Measurements from ENCODE around the gene KIRREL1.

Gene KIRREL1

GRCh38 chr1:158103861-158104522, 110.5 kb downstream of the KIRREL1 start:
- Histone ChIP-seq H3K27me3 (replicated peaks in 2 of 5; ENCODE audit: control insufficient read depth in 4 of 5, insufficient read depth in 5 of 5, low read length in 4 of 5) (peaks cover 0 to 8% (median 3%) of the 10 kb centered on the region in 5 experiments), H3K36me3 (ENCODE audit: control insufficient read depth in 4 of 4, insufficient read depth in 4 of 4, low read length in 3 of 4) (no peaks in the 10 kb centered on the region), H3K9me3 (ENCODE audit: control extremely low read depth in 1 of 5, control insufficient read depth in 4 of 5, insufficient read depth in 2 of 5, low read depth in 1 of 5, low read length in 4 of 5) (peaks cover 0 to 4% (median 0%) of the 10 kb centered on the region in 5 experiments), H3K4me1 (ENCODE audit: control extremely low read depth in 1 of 4, control insufficient read depth in 4 of 4, insufficient read depth in 4 of 4, low read length in 3 of 4) (no peaks in the 10 kb centered on the region), H3K4me3 (ENCODE audit: control insufficient read depth in 1 of 7, extremely low read depth in 1 of 7, insufficient read depth in 4 of 7, low read depth in 2 of 7, low read length in 6 of 7) (no peak overlapping the region), H3K27ac (ENCODE audit: insufficient read depth in 1 of 2, low read depth in 1 of 2, low read length in 2 of 2, poor library complexity in 1 of 2, severe bottlenecking in 2 of 2) (no peak overlapping the region)
- POLR2A ChIA-PET, result interaction anchor here (1.0 kb wide), 1 partner anchor 10 kb away, joined by 3 read pairs; no protein-coding TSS in a partner anchor
- no peak for DNase-seq
- CTCF ChIA-PET, result interaction anchor here (0.6 to 2.8 kb wide), 7 partner anchors 8 to 553 kb away, joined by 3 to 16 read pairs (median 4); no protein-coding TSS in a partner anchor
- whole genome bisulfite sequencing (ENCODE audit: insufficient coverage), result 81% methylated on average over 2 of the region's 5 CpGs

- no peak overlapping the region for H3K4me3 ChIP-seq (ENCODE audit: control insufficient read depth in 1 of 7, extremely low read depth in 1 of 7, insufficient read depth in 4 of 7, low read depth in 2 of 7, low read length in 6 of 7)
- ChIA-PET POLR2A (no interaction called here), CTCF (interaction anchor here (1.0 to 2.8 kb wide), 5 partner anchors 9 to 141 kb away, joined by 4 to 16 read pairs (median 5); no protein-coding TSS in a partner anchor)
- WGBS (ENCODE audit: insufficient coverage), result 84% methylated on average over 2 of the region's 2 CpGs
- H3K27ac ChIP-seq (ENCODE audit: insufficient read depth in 1 of 2, low read depth in 1 of 2, low read length in 2 of 2, poor library complexity in 1 of 2, severe bottlenecking in 2 of 2), result no peak overlapping the region
- no peaks in the 10 kb centered on the region for H3K36me3 ChIP-seq (ENCODE audit: control insufficient read depth in 4 of 4, insufficient read depth in 4 of 4, low read length in 3 of 4)
- H3K27me3 ChIP-seq (replicated peaks in 2 of 5; ENCODE audit: control insufficient read depth in 4 of 5, insufficient read depth in 5 of 5, low read length in 4 of 5), result peaks cover 0 to 8% (median 3%) of the 10 kb centered on the region in 5 experiments
- no peak for DNase-seq
- peaks cover 0 to 10% (median 0%) of the 10 kb centered on the region in 5 experiments for H3K9me3 ChIP-seq (ENCODE audit: control extremely low read depth in 1 of 5, control insufficient read depth in 4 of 5, insufficient read depth in 2 of 5, low read depth in 1 of 5, low read length in 4 of 5)
- no peaks in the 10 kb centered on the region for H3K4me1 ChIP-seq (ENCODE audit: control extremely low read depth in 1 of 4, control insufficient read depth in 4 of 4, insufficient read depth in 4 of 4, low read length in 3 of 4)
Measured at GRCh38 chr1:158104891-158105290, 111.4 kb downstream of the KIRREL1 start.

GRCh38 chr1:158105352-158106095, 112.1 kb downstream of the KIRREL1 start:
- CTCF ChIA-PET, result interaction anchor here (1.0 to 10.2 kb wide), 5 partner anchors 8 to 113 kb away, joined by 4 to 79 read pairs (median 6); no protein-coding TSS in a partner anchor
- H3K4me3 ChIP-seq (ENCODE audit: control insufficient read depth in 1 of 7, extremely low read depth in 1 of 7, insufficient read depth in 4 of 7, low read depth in 2 of 7, low read length in 6 of 7), result no peak overlapping the region
- no peaks in the 10 kb centered on the region for H3K36me3 ChIP-seq (ENCODE audit: control insufficient read depth in 4 of 4, insufficient read depth in 4 of 4, low read length in 3 of 4)
- WGBS (ENCODE audit: insufficient coverage), result 95% methylated on average over 6 of the region's 9 CpGs
- DNase-seq, result no peak
- POLR2A ChIA-PET, result no interaction called here
- H3K27me3 ChIP-seq (replicated peaks in 2 of 5; ENCODE audit: control insufficient read depth in 4 of 5, insufficient read depth in 5 of 5, low read length in 4 of 5), result peaks cover 0 to 8% (median 3%) of the 10 kb centered on the region in 5 experiments
- H3K4me1 ChIP-seq (ENCODE audit: control extremely low read depth in 1 of 4, control insufficient read depth in 4 of 4, insufficient read depth in 4 of 4, low read length in 3 of 4), result no peaks in the 10 kb centered on the region
- H3K9me3 ChIP-seq (ENCODE audit: control extremely low read depth in 1 of 5, control insufficient read depth in 4 of 5, insufficient read depth in 2 of 5, low read depth in 1 of 5, low read length in 4 of 5), result peaks cover 0 to 10% (median 0%) of the 10 kb centered on the region in 5 experiments
- no peak overlapping the region for H3K27ac ChIP-seq (ENCODE audit: insufficient read depth in 1 of 2, low read depth in 1 of 2, low read length in 2 of 2, poor library complexity in 1 of 2, severe bottlenecking in 2 of 2)

- no peaks in the 10 kb centered on the region for H3K36me3 ChIP-seq (ENCODE audit: control insufficient read depth in 4 of 4, insufficient read depth in 4 of 4, low read length in 3 of 4)
- H3K27me3 ChIP-seq (replicated peaks in 2 of 5; ENCODE audit: control insufficient read depth in 4 of 5, insufficient read depth in 5 of 5, low read length in 4 of 5), result peaks cover 0 to 16% (median 4%) of the 10 kb centered on the region in 5 experiments
- H3K4me3 ChIP-seq (ENCODE audit: control insufficient read depth in 1 of 7, extremely low read depth in 1 of 7, insufficient read depth in 4 of 7, low read depth in 2 of 7, low read length in 6 of 7), result no peak overlapping the region
- ChIA-PET CTCF (interaction anchor here (1.0 to 10.2 kb wide), 5 partner anchors 10 to 23 kb away, joined by 3 to 79 read pairs (median 8); no protein-coding TSS in a partner anchor), POLR2A (no interaction called here)
- peaks cover 0 to 15% (median 0%) of the 10 kb centered on the region in 5 experiments for H3K9me3 ChIP-seq (ENCODE audit: control extremely low read depth in 1 of 5, control insufficient read depth in 4 of 5, insufficient read depth in 2 of 5, low read depth in 1 of 5, low read length in 4 of 5)
- no peak for DNase-seq
- peaks cover 0 to under 1% (median under 1%) of the 10 kb centered on the region in 4 experiments for H3K4me1 ChIP-seq (ENCODE audit: control extremely low read depth in 1 of 4, control insufficient read depth in 4 of 4, insufficient read depth in 4 of 4, low read length in 3 of 4)
- no peak overlapping the region for H3K27ac ChIP-seq (ENCODE audit: insufficient read depth in 1 of 2, low read depth in 1 of 2, low read length in 2 of 2, poor library complexity in 1 of 2, severe bottlenecking in 2 of 2)
- WGBS (ENCODE audit: insufficient coverage), result 83% methylated on average over 2 of the region's 2 CpGs
Measured at GRCh38 chr1:158107916-158108315, 114.5 kb downstream of the KIRREL1 start.

- 12% methylated on average over 33 of the region's 58 CpGs for WGBS (ENCODE audit: insufficient coverage)
- ChIA-PET POLR2A (no interaction called here), CTCF (interaction anchor here (0.7 to 18.9 kb wide), 13 partner anchors 9 to 960 kb away, joined by 3 to 418 read pairs (median 9); partner anchors contain the start of gene KIRREL1)
- H3K36me3 ChIP-seq (ENCODE audit: control insufficient read depth in 4 of 4, insufficient read depth in 4 of 4, low read length in 3 of 4), result no peaks in the 10 kb centered on the region
- peaks cover 0 to 15% (median 9%) of the 10 kb centered on the region in 4 experiments for H3K4me1 ChIP-seq (ENCODE audit: control extremely low read depth in 1 of 4, control insufficient read depth in 4 of 4, insufficient read depth in 4 of 4, low read length in 3 of 4)
- H3K9me3 ChIP-seq (ENCODE audit: control extremely low read depth in 1 of 5, control insufficient read depth in 4 of 5, insufficient read depth in 2 of 5, low read depth in 1 of 5, low read length in 4 of 5), result peaks cover 0 to 15% (median 0%) of the 10 kb centered on the region in 5 experiments
- H3K27ac ChIP-seq (ENCODE audit: insufficient read depth in 1 of 2, low read depth in 1 of 2, low read length in 2 of 2, poor library complexity in 1 of 2, severe bottlenecking in 2 of 2), result no peak overlapping the region
- H3K4me3 ChIP-seq (ENCODE audit: control insufficient read depth in 1 of 7, extremely low read depth in 1 of 7, insufficient read depth in 4 of 7, low read depth in 2 of 7, low read length in 6 of 7), result peak overlapping the region; percentile 59 to 80 (median 65)
- peak; percentile 46 to 67 (median 62) for DNase-seq
- peaks cover 0 to 25% (median 1%) of the 10 kb centered on the region in 5 experiments for H3K27me3 ChIP-seq (replicated peaks in 2 of 5; ENCODE audit: control insufficient read depth in 4 of 5, insufficient read depth in 5 of 5, low read length in 4 of 5)
Measured at GRCh38 chr1:158112994-158113758, 119.7 kb downstream of the KIRREL1 start.

GRCh38 chr1:158113759-158114127, 120.3 kb downstream of the KIRREL1 start:
- no peak overlapping the region for H3K27ac ChIP-seq (ENCODE audit: insufficient read depth in 1 of 2, low read depth in 1 of 2, low read length in 2 of 2, poor library complexity in 1 of 2, severe bottlenecking in 2 of 2)
- peaks cover 0 to 13% (median 0%) of the 10 kb centered on the region in 5 experiments for H3K9me3 ChIP-seq (ENCODE audit: control extremely low read depth in 1 of 5, control insufficient read depth in 4 of 5, insufficient read depth in 2 of 5, low read depth in 1 of 5, low read length in 4 of 5)
- WGBS (ENCODE audit: insufficient coverage), result 41% methylated on average over 5 of the region's 8 CpGs
- H3K36me3 ChIP-seq (ENCODE audit: control insufficient read depth in 4 of 4, insufficient read depth in 4 of 4, low read length in 3 of 4), result no peaks in the 10 kb centered on the region
- peak overlapping the region; percentile 15 to 80 (median 62) for H3K4me3 ChIP-seq (ENCODE audit: control insufficient read depth in 1 of 7, extremely low read depth in 1 of 7, insufficient read depth in 4 of 7, low read depth in 2 of 7, low read length in 6 of 7)
- H3K4me1 ChIP-seq (ENCODE audit: control extremely low read depth in 1 of 4, control insufficient read depth in 4 of 4, insufficient read depth in 4 of 4, low read length in 3 of 4), result peaks cover 0 to 18% (median 12%) of the 10 kb centered on the region in 4 experiments
- peaks cover 0 to 29% (median 4%) of the 10 kb centered on the region in 5 experiments for H3K27me3 ChIP-seq (replicated peaks in 2 of 5; ENCODE audit: control insufficient read depth in 4 of 5, insufficient read depth in 5 of 5, low read length in 4 of 5)
- ChIA-PET CTCF (interaction anchor here (0.9 to 18.9 kb wide), 11 partner anchors 8 to 959 kb away, joined by 3 to 418 read pairs (median 9); partner anchors contain the start of gene KIRREL1), POLR2A (interaction anchor here (1.0 kb wide), 1 partner anchor 10 kb away, joined by 3 read pairs; no protein-coding TSS in a partner anchor)
- DNase-seq, result no peak
